A673 (cell line): Measurements from ENCODE around the gene ATP6V1A.

ENCODE experiments used
- EZH2 ChIP-seq: fragments of 200-600 bp; sonication (generic); IDR thresholded peaks from 2 replicates; pipeline ENCODE4 v1.6.1; 2017; ENCODE audit warnings: borderline replicate concordance, low read depth, mild to moderate bottlenecking, mixed read lengths, antibody characterized with exemption, low read length; ENCODE audit not compliant: poor library complexity, severe bottlenecking
- TF ChIP-seq, protein P1 (sequence below): fragments of 300-800, 200-600 bp; sonication (generic); conservative IDR thresholded peaks from 2 replicates; pipeline ENCODE4 v1.5.1; 2017; ENCODE audit warnings: low read depth, mild to moderate bottlenecking, antibody characterized with exemption, low read length, moderate library complexity, mixed read lengths

DNA sequence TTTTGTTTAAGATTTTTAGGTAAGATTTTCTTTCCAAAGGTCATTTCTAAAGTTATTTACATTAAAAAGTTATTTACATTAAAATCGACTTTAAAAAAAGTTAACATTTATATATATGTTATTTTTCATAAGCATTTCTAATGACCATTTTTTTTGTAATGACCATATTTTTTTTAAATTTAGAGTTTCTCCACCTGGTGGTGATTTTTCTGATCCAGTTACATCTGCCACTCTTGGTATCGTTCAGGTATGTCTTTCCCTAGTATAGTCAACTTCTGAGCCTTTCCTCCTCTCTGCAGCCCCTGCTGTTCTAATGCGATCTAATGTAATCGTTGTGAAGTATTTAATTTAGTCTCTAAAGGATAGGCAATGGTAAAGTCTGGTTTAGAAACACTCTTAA, 48.9 kb downstream of the ATP6V1A start:
- TF ChIP-seq, protein P1, sequence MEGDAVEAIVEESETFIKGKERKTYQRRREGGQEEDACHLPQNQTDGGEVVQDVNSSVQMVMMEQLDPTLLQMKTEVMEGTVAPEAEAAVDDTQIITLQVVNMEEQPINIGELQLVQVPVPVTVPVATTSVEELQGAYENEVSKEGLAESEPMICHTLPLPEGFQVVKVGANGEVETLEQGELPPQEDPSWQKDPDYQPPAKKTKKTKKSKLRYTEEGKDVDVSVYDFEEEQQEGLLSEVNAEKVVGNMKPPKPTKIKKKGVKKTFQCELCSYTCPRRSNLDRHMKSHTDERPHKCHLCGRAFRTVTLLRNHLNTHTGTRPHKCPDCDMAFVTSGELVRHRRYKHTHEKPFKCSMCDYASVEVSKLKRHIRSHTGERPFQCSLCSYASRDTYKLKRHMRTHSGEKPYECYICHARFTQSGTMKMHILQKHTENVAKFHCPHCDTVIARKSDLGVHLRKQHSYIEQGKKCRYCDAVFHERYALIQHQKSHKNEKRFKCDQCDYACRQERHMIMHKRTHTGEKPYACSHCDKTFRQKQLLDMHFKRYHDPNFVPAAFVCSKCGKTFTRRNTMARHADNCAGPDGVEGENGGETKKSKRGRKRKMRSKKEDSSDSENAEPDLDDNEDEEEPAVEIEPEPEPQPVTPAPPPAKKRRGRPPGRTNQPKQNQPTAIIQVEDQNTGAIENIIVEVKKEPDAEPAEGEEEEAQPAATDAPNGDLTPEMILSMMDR: 0 out of 2 replicates have a peak, but pooled peaks have one; percentile 9
- no peak for TF ChIP-seq EZH2
